Activated CD4-positive, alpha-beta T cell treated with anti-CD3 and anti-CD28 coated beads for 36 hours (primary cell): ENCODE data around the gene DNAJC27. TPM values are rescaled to one million over a fixed set of nuclear protein-coding genes. Genes with fewer than 3 reads are reported as not detected.
"Not testable (repeated sequence)": the region's sequence is repeated elsewhere in the genome, so short reads cannot be mapped to it uniquely, and the experiment has no call there.

Source experiments
- ATAC-seq: fragments of 200-7000 bp; cut with Tn5 transposase; one replicate; pipeline ENCODE4 v1.10.0; 2021; ENCODE audit warnings: mild to moderate bottlenecking, moderate library complexity
- CTCF ChIA-PET: fragments of 350-600 bp; sonication (Branson Sonifier 250); formaldehyde crosslinking; loops from one replicate; lab custom pipeline; 2021; ENCODE audit warnings: antibody characterized with exemption; lab: Charles Lee
- POLR2A ChIA-PET: fragments of 350-600 bp; sonication (Branson Sonifier 250); formaldehyde crosslinking; loops from one replicate; lab custom pipeline; 2021; ENCODE audit warnings: antibody characterized with exemption, inconsistent platforms; lab: Charles Lee
- DNase-seq: peaks from one replicate; pipeline ENCODE4 v3.0.0-alpha.2; 2020
- H3K27ac Mint-ChIP-seq: one replicate; pipeline ENCODE4 v1.8.0; 2021; ENCODE audit warnings: mixed read lengths
- H3K27me3 Mint-ChIP-seq: one replicate; pipeline ENCODE4 v1.8.0; 2021; ENCODE audit warnings: mixed read lengths
- H3K36me3 Mint-ChIP-seq: one replicate; pipeline ENCODE4 v1.8.0; 2021; ENCODE audit warnings: low read depth, mixed read lengths
- H3K4me1 Mint-ChIP-seq: one replicate; pipeline ENCODE4 v1.8.0; 2021; ENCODE audit warnings: mixed read lengths
- H3K4me3 Mint-ChIP-seq: one replicate; pipeline ENCODE4 v1.8.0; 2021; ENCODE audit warnings: mild to moderate bottlenecking, moderate library complexity, mixed read lengths
- H3K9me3 Mint-ChIP-seq: one replicate; pipeline ENCODE4 v1.8.0; 2021; ENCODE audit warnings: low read depth, mixed read lengths
- intact Hi-C, 2 experiments: fragments of 100-400 bp; cut with DNase I in 1 of 2; cut with micrococcal nuclease in 1 of 2; formaldehyde crosslinking; loops; one replicate each; pipeline versions ENCODE4 v1.14.2 to v1.15.1; 2022 to 2024; cut with DNase I, micrococcal nuclease
- total RNA-seq, 2 experiments: library from RNA; stranded (reverse); gene quantifications; one replicate each; pipeline ENCODE4 v1.2.3, GENCODE V29; 2021

Gene DNAJC27
- 1 to 10 TPM; 5.9 to 6.6 TPM for total RNA-seq

DNA sequence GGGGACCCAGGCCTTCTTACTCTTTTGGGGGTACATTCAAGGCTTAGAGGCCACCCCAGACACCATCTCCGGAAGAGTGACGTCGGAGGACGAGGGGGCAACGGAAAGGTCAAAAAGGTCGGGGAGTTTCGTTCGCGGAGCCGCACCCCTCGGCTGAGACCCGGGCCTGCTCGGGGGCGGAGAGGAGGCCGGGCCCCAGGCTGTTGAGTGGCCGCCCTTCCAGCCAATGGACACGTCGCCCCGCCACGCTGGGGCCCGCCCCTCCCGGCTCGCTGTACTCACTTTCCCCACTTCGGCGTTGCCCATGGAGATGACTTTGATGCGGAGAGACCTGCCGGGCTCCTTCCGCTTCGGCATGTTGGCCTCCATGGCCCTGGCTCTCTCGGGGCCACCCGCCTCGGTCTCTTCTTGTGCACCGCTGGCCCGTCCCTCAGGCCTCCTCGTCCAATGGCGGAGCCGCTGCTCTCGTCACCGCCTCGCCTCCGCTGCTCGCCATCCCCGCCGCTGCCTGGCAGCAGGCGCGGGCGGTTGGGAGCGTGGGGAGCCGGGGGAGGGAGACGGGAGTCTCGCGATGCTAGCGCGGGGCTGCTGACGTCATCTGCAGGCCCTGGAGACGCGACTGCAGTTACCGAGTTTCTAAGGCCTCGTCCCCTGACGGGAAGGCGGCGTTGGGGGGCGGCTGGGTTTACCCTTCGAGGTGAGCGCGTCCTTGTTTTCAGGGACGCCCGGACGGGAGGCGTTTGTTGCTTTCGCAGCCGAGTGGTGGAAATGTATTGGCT lies at the start of gene DNAJC27:
Gene DNAJC27, minus strand, starts transcription at position 420 of the 779 bp plus-strand sequence. Its CDS starts 51 bp downstream, at position 369.
- Mint-ChIP-seq H3K36me3 (peaks cover 4% of the 10 kb centered on the region), H3K4me3 (peak within 1 kb of the TSS; percentile 86), H3K4me1 (peaks cover 17% of the 10 kb centered on the region), H3K27me3 (no peaks in the 10 kb centered on the region), H3K9me3 (no peaks in the 10 kb centered on the region), H3K27ac (peak within 1 kb of the TSS; percentile 99)
- intact Hi-C loops = loop anchor here (1.0 to 5.0 kb wide), 20 partner anchors 51 to 1271 kb away; partner anchors contain the start of genes ADCY3 (in 2 of the 2), EFR3B (in 2 of the 2), ASXL2 (in 1 of the 2) and ATAD2B (in 1 of the 2)
- CTCF ChIA-PET = interaction anchor here (0.7 to 2.2 kb wide), 7 partner anchors 26 to 305 kb away, joined by 3 to 25 read pairs (median 5); no protein-coding TSS in a partner anchor
- peak; percentile 99 for DNase-seq
- POLR2A ChIA-PET = interaction anchor here (1.0 kb wide), 1 partner anchor 9 kb away, joined by 4 read pairs; no protein-coding TSS in a partner anchor
- peak; percentile 91 for ATAC-seq

GRCh38 chr2:25018681-25019080 lies 46.9 kb upstream of the DNAJC27 start:
- no peaks in the 10 kb centered on the region for H3K9me3 Mint-ChIP-seq
- intact Hi-C loops = no loop called here
- POLR2A ChIA-PET = no interaction called here
- ATAC-seq = no peak
- no peaks in the 10 kb centered on the region for H3K36me3 Mint-ChIP-seq
- no peak overlapping the region for H3K27ac Mint-ChIP-seq
- no peak overlapping the region for H3K4me3 Mint-ChIP-seq
- CTCF ChIA-PET = interaction anchor here (0.6 kb wide), 1 partner anchor 19 kb away, joined by 4 read pairs; no protein-coding TSS in a partner anchor
- DNase-seq = no peak
- no peaks in the 10 kb centered on the region for H3K4me1 Mint-ChIP-seq
- peaks cover 2% of the 10 kb centered on the region for H3K27me3 Mint-ChIP-seq

DNA sequence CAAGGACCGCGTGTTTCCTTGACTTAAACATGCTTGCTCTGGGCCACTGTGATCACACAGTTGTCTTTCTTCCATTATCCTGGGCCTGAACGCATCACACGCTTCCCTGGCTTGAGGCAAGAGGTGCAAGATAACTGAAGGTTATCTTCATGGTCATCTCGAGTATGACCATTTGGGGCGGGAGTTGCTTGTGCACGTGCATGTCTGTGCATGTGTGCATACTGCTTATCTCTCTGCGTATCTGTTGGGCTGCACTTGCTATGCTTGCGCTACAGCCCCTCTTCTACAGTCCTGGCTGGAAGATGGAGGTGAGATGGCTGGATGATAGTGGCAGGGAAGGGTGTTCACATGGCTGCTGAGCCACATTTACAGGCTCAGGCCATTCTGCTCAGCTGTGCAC lies 42.9 kb upstream of the DNAJC27 start:
- no peaks in the 10 kb centered on the region for H3K9me3 Mint-ChIP-seq
- ATAC-seq (no peak), DNase-seq (no peak)
- no peaks in the 10 kb centered on the region for H3K27me3 Mint-ChIP-seq
- no peak overlapping the region for H3K27ac Mint-ChIP-seq
- intact Hi-C loops = no loop called here
- ChIA-PET POLR2A (interaction anchor here (0.6 kb wide), 1 partner anchor 237 kb away, joined by 4 read pairs; no protein-coding TSS in a partner anchor), CTCF (interaction anchor here (1.0 kb wide), 1 partner anchor 11 kb away, joined by 3 read pairs; no protein-coding TSS in a partner anchor)
- no peaks in the 10 kb centered on the region for H3K4me1 Mint-ChIP-seq
- H3K4me3 Mint-ChIP-seq = no peak overlapping the region
- no peaks in the 10 kb centered on the region for H3K36me3 Mint-ChIP-seq

GRCh38 chr2:25011342-25011741 lies 39.6 kb upstream of the DNAJC27 start:
- POLR2A ChIA-PET = not testable (repeated sequence)

GRCh38 chr2:25009954-25010353 lies 38.2 kb upstream of the DNAJC27 start:
- Mint-ChIP-seq H3K27ac (no peak overlapping the region), H3K36me3 (no peaks in the 10 kb centered on the region), H3K4me1 (no peaks in the 10 kb centered on the region), H3K27me3 (no peaks in the 10 kb centered on the region), H3K9me3 (no peaks in the 10 kb centered on the region), H3K4me3 (no peak overlapping the region)
- ChIA-PET CTCF (interaction anchor here (0.7 to 0.9 kb wide), 3 partner anchors 28 to 387 kb away, joined by 3 to 4 read pairs (median 3); no protein-coding TSS in a partner anchor), POLR2A (no interaction called here)
- intact Hi-C loops = no loop called here
- ATAC-seq (no peak), DNase-seq (no peak)

More at GRCh38 chr2:25011342-25011741, 39.6 kb upstream of the DNAJC27 start:
- H3K9me3 Mint-ChIP-seq, H3K36me3 Mint-ChIP-seq, H3K27me3 Mint-ChIP-seq, intact Hi-C loops, ATAC-seq, H3K4me3 Mint-ChIP-seq, H3K27ac Mint-ChIP-seq, DNase-seq, H3K4me1 Mint-ChIP-seq: not testable (repeated sequence)
- CTCF ChIA-PET = interaction anchor here (1.3 kb wide), 1 partner anchor 11 kb away, joined by 3 read pairs; no protein-coding TSS in a partner anchor

DNA sequence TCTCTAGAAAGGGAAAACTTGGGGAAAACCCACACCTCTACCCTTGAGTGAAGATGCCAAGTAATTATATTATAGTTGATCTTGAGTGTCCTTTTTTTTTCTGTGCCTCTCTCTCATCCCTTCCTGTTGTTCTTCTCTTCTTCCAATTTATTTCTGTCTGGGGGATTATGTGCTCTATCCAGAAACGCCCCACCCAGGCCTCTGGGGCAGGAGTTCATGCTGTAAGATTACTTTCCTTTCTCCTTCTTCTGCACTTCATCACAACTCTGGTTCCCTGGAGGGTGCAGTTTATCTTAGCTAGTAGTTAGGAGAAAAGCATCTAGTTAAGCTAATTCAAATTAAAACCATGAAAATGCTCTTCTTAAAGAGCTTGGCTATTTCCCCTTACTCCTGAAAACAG lies 30.3 kb upstream of the DNAJC27 start:
- POLR2A ChIA-PET = no interaction called here
- peaks cover 8% of the 10 kb centered on the region for H3K27me3 Mint-ChIP-seq
- no peaks in the 10 kb centered on the region for H3K36me3 Mint-ChIP-seq
- no peaks in the 10 kb centered on the region for H3K4me1 Mint-ChIP-seq
- DNase-seq (no peak), ATAC-seq (no peak)
- intact Hi-C loops = no loop called here
- H3K27ac Mint-ChIP-seq = no peak overlapping the region
- no peak overlapping the region for H3K4me3 Mint-ChIP-seq
- H3K9me3 Mint-ChIP-seq = no peaks in the 10 kb centered on the region
- CTCF ChIA-PET = no interaction called here

DNA sequence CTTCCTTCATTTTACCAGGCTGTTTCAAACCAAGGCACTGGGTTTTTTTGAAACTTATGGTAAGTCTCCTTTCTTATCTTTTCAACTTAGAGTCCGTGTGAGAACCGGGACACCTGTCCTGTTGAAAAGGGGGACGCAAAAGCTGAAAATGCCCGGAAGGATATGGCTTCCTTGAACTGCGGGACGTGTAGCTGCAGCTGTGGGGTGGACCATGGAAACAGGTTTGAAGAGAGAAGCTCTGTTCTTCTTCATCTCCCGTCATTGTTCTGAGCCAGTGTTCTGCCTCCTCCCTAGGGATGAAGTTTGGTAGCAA lies 29.5 kb upstream of the DNAJC27 start:
- no peaks in the 10 kb centered on the region for H3K36me3 Mint-ChIP-seq
- POLR2A ChIA-PET = no interaction called here
- CTCF ChIA-PET = no interaction called here
- no peak overlapping the region for H3K4me3 Mint-ChIP-seq
- H3K9me3 Mint-ChIP-seq = no peaks in the 10 kb centered on the region
- intact Hi-C loops = no loop called here
- DNase-seq (no peak), ATAC-seq (no peak)
- H3K27me3 Mint-ChIP-seq = peaks cover 8% of the 10 kb centered on the region
- no peaks in the 10 kb centered on the region for H3K4me1 Mint-ChIP-seq
- H3K27ac Mint-ChIP-seq = no peak overlapping the region

DNA sequence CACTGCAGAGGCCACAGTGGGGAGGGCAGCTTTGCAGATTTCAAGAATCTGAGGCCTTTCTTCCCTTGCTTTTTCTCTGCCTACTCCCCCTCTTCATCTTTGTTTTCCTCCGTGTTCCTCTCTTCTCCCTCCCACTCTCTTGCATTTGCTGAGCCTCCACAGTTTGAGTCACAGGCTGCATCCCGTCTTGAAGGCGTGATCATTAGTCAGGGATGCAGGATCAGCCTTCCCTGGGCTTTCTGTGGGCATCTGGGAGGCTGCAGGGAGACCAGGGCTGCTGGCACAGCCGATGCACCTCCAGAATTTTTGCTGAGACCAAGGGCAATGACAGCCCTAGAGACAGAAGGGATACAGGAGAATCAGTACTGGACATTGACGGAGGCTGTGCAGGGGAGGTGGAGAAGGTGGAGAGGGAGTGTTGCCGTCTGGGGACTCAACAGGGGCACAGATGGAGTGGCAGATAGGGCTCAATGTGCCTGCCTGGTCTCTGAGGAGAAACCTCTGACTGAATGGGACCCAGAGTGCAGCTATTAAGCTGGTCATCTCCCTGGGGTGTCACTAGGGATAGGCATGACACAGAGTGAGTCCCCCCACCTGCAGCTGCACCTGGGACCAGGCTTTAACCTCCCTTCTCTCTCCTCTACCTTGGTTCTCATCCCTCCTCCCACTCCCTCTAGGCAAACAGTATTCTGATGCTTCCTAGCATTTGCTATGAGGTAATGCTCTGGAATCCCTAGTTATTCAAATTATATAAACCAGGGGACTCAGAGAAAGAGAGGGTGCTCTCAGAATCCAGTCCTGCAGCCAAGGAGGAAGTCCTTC lies 29.0 kb upstream of the DNAJC27 start:
- POLR2A ChIA-PET = no interaction called here
- intact Hi-C loops = no loop called here

GRCh38 chr2:25000036-25000435 lies 28.3 kb upstream of the DNAJC27 start:
- Mint-ChIP-seq H3K4me1 (no peaks in the 10 kb centered on the region), H3K27me3 (peaks cover 8% of the 10 kb centered on the region), H3K36me3 (no peaks in the 10 kb centered on the region), H3K4me3 (no peak overlapping the region), H3K9me3 (no peaks in the 10 kb centered on the region), H3K27ac (no peak overlapping the region)
- ChIA-PET CTCF (no interaction called here), POLR2A (no interaction called here)
- ATAC-seq (no peak), DNase-seq (no peak)
- intact Hi-C loops = no loop called here

More for the DNA sequence above, 29.0 kb upstream of the DNAJC27 start:
- CTCF ChIA-PET = no interaction called here
- Mint-ChIP-seq H3K9me3 (no peaks in the 10 kb centered on the region), H3K4me1 (no peaks in the 10 kb centered on the region), H3K27me3 (peaks cover 8% of the 10 kb centered on the region), H3K36me3 (no peaks in the 10 kb centered on the region), H3K27ac (no peak overlapping the region), H3K4me3 (no peak overlapping the region)
- ATAC-seq = no peak
- DNase-seq = no peak

GRCh38 chr2:24999097-24999496 lies 27.3 kb upstream of the DNAJC27 start:
- H3K27me3 Mint-ChIP-seq, DNase-seq, POLR2A ChIA-PET, H3K4me3 Mint-ChIP-seq, intact Hi-C loops, ATAC-seq, H3K27ac Mint-ChIP-seq, H3K9me3 Mint-ChIP-seq, H3K36me3 Mint-ChIP-seq, H3K4me1 Mint-ChIP-seq: not testable (repeated sequence)
- CTCF ChIA-PET = interaction anchor here (0.6 kb wide), 1 partner anchor 113 kb away, joined by 3 read pairs; no protein-coding TSS in a partner anchor

GRCh38 chr2:24994146-24994724 lies 22.5 kb upstream of the DNAJC27 start:
- H3K4me3 Mint-ChIP-seq = no peak overlapping the region
- ATAC-seq (no peak), DNase-seq (no peak)
- no peaks in the 10 kb centered on the region for H3K9me3 Mint-ChIP-seq
- ChIA-PET CTCF (interaction anchor here (0.5 to 2.9 kb wide), 4 partner anchors 8 to 1170 kb away, joined by 3 to 11 read pairs (median 3); no protein-coding TSS in a partner anchor), POLR2A (no interaction called here)
- intact Hi-C loops = no loop called here
- H3K4me1 Mint-ChIP-seq = no peaks in the 10 kb centered on the region
- H3K36me3 Mint-ChIP-seq = no peaks in the 10 kb centered on the region
- H3K27me3 Mint-ChIP-seq = peaks cover 3% of the 10 kb centered on the region
- no peak overlapping the region for H3K27ac Mint-ChIP-seq
